ENCODE measurements around the gene RANGAP1.

Gene RANGAP1

DNA sequence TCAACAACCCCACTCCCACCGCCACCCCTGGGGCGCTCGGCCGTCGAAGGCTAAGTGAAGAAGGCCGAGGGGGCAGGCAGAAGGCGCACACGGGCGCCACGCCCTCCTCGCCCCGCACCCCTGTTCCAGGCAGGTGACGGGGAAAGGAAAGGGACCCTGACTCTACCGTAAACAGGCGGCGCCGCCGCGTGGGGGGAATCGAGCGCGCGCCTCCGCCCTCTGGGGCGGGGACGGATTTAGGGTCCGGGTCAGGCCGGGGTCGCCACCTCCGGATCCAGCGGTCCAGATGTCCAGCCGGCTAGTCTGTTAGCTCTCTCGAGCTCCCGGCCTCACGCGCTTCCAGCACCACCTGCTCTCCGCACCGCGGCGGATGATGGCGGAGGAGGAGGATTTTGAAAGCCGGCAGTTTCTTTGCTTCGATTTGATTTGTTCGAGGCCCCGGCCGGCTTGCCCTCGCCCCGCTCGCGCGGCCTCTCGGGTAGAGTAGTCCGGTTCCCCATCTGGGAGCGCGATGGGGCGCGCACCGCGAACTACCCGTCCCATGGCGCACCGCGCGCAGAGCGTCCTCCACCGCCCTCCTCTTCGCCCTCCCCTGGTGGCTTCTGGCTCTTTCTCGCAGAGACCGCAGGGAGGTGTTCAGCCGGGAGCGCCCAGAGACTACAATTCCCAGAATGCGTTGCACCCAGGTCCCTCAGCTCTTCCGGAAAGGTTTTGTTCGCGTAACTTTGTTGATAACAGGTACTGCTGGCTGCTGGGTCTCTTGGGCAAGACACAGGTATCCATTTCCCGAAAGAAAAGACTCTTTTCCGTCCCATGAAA, at the start of gene RANGAP1:
TSS of gene RANGAP1 (minus strand) at position 368 of the 819 bp plus-strand sequence. CDS start 5,143 bp downstream, outside the sequence.
- peak; percentile 97 for DNase-seq (ENCODE audit: low spot score)

- DNase-seq (ENCODE audit: low spot score): no peak
These were observed 49.1 kb upstream of the RANGAP1 start for GRCh38 chr22:41334951-41335635.

DNA sequence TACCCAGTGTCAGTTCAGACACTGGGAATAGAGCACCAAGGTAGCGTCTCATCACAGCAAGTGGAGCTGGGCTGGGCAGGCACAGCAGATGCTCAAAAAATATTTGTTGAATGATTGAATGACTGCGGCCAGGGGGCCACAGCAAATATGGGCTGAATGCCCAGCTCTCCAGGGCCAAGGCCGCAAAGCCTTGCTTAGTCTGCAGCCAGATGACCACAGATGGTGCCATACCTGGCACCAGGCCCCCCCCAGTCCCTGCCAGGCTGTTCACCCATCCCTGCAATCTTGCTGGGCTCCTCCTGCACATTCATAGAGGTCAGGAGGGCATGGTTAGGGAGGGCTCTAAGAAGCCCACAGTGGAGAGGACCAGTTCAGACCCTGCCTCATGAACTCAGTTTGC, 48.2 kb upstream of the RANGAP1 start:
- no peak for DNase-seq (ENCODE audit: low spot score)

- no peak for DNase-seq (ENCODE audit: low spot score)
These were observed 47.8 kb upstream of the RANGAP1 start for GRCh38 chr22:41333806-41334205.

DNA sequence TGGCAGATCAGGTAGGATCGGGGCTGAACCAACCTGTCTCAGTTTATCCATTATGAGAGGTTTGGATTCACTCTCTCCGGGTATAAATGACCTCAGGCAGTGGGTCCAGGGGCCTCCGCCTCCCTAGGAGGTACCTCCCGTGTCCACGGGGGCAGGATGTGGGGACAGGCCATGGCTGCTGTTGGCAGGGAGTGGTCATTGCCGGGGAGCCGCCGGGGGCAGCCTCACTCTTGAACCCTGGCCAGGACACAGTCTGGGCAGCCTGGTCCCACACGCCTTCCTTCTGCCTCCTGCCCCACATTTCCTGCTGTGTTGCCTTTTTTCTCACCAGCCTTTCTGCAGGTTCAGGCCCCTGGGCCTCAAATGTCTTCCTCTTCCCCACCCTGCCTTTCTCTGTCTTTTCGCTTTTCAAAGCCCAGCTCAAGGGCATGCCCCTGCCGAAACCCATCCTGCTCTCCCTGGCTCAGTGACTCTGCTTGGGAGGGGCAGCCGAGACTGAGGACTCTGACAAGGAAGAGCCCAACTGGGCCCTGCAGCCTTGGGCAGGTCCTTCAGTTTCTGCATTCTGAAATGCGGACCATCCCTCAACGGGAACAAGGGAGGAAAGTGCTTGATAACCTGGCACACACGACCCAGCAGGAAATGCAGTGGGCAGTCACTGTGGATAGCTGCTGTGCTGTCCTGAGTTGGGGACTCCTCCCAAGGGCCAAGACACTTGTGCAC, 46.4 kb upstream of the RANGAP1 start:
- no peak for DNase-seq (ENCODE audit: low spot score)

DNA sequence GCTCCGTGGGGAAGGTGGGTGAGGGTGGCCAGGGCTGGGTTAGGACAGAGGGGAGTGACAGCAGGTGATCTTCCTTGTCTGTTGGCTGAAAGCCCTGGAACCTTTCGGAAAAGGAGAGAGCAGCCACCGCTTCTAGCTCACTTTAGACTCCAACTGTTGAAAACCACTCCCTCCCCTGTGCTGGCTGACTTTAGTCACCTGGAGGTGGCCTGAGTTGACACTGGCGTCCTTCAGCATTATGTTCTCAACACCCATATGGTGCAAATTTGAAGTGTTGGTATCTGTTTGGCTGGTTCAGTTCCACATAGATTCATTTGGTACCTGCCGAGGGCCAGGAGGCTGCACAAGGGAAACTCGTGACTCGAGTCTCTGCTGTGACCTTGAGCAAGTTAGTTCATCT, 44.2 kb upstream of the RANGAP1 start:
- DNase-seq (ENCODE audit: low spot score): no peak

- DNase-seq (ENCODE audit: low spot score): no peak
These were observed 41.1 kb upstream of the RANGAP1 start for GRCh38 chr22:41327124-41327523.

GRCh38 chr22:41324821-41325528, 39.0 kb upstream of the RANGAP1 start:
- DNase-seq (ENCODE audit: low spot score): no peak

- no peak for DNase-seq (ENCODE audit: low spot score)
These were observed 34.6 kb upstream of the RANGAP1 start for GRCh38 chr22:41320416-41321240.

- DNase-seq (ENCODE audit: low spot score): no peak
These were observed 29.6 kb upstream of the RANGAP1 start for GRCh38 chr22:41315586-41315985.

- DNase-seq (ENCODE audit: low spot score): no peak
These were observed 28.8 kb upstream of the RANGAP1 start for GRCh38 chr22:41314821-41315220.

DNA sequence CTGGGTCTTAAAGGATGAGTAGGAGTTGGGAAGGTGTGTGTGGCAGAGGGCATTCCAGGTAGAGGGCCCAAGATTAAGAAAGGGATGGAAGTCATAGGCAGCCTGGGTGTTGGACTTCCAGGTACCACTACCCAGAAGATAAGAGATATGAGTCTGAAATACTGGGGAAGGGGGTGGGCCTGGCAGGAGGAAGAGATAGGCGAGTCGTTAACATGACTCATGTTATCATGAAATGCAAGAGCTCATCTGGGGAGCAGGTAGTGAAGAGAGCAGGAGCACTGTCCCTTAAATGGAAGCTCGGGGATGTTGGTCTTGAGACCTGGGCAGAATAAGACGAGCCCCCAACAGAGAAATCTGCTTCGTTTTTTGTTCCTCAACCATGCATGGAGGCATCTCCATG, 25.5 kb upstream of the RANGAP1 start:
- DNase-seq (ENCODE audit: low spot score): no peak

- no peak for DNase-seq (ENCODE audit: low spot score)
These were observed 24.3 kb upstream of the RANGAP1 start for GRCh38 chr22:41310336-41310735.

DNA sequence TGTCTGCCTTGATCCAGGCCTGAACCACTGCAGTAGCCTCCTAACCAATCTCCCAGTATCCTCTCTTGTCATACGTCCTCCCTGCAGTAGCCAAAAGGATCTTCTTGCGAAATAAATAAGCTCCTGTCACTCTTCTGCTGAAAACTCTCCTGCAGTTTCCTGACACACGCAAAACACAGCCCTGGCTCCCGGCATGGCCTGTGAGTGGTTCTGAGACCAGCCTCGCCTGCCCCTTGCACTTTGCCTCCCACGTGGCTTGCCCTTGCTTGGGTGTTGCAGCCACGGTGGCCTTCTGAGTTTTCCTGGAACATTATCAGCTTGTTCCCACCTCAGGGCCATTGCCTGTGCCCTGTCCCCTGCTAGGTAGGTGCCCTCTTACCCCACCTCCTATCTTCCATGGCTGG, 22.6 kb upstream of the RANGAP1 start:
- DNase-seq (ENCODE audit: low spot score): no peak

GRCh38 chr22:41308054-41308453, 22.1 kb upstream of the RANGAP1 start:
- peak; percentile 74 for DNase-seq (ENCODE audit: low spot score)

DNA sequence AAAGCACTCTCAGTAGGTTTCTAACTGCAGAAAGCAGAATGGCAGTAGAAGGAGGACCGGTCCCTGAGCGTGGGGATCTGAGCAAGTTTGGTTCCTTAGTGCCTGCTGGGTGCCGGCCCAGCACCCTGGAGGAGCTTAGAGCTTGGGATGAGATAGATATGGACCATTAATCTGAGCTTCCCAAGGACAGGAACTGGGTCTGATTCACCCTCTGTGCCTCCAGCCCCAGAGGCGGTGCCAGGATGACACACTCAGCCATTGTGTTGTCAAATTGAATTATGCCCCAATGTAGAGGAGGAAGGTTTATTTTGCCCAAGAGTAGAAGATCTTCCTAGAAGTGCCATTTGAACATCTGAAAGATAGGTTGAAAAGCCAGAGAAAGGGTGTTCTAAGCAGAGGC, 19.7 kb upstream of the RANGAP1 start:
- peak; percentile 90 for DNase-seq (ENCODE audit: low spot score)

- no peak for DNase-seq (ENCODE audit: low spot score)
These were observed 16.8 kb upstream of the RANGAP1 start for GRCh38 chr22:41302811-41303210.

DNA sequence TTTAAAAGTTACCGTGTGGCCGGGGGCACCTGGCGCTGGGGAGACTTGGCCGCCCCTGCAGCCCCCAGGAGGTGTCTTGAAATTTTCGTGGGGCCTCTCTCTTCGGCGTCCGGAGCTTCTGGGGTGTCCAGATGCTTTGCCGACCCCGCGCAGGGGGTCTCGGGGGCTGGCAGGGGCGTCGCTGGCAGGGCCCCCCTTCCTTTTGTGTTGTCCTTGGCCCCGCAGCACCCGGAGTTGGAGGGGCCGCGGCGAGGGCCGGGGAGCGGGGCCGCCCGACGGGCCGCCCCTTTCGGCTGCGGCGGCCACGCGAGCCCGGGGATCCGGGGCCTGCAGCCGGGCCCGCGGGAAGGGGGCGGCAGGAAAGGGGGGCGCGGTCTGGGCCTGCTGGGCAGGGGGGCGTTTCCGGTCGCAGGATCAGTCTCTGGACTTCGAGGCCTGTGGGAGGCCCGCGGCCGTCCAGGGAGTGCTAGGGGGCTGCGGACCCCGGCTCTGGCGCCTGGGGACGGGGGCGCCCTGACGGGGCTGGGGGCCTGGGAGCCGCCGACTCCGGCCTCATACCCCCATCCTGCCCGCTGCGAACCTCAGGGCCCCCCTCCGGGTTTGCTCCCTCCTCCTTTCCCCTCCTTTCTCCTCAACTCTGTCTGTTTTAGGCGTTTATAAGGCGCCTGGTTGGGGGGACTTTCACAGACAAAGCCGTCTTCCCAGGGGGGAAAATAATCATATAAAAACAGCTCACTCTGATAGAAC, 16.2 kb upstream of the RANGAP1 start:
- DNase-seq (ENCODE audit: low spot score): no peak

- DNase-seq (ENCODE audit: low spot score): peak; percentile 92
These were observed 15.4 kb upstream of the RANGAP1 start, which contains the start of gene ZC3H7B for GRCh38 chr22:41301085-41302020. TSS of gene ZC3H7B (plus strand) at chr22:41301525. CDS start at chr22:41320661, 19,136 bp downstream.
